Measurements from ENCODE around the gene CCDC61.

Gene CCDC61

GRCh38 chr19:45971260-45971902 is 23.9 kb upstream of the CCDC61 start:
- no peak overlapping the region for H3K27ac ChIP-seq
- DNase-seq: no peak
- peak overlapping the region in 1 of 2 donors; percentile 14 for H3K4me3 ChIP-seq

GRCh38 chr19:45972081-45972946 is 23.0 kb upstream of the CCDC61 start:
- H3K36me3 ChIP-seq: no peaks in the 10 kb centered on the region
- H3K4me3 ChIP-seq: peak overlapping the region; percentile 35 to 37
- no peak overlapping the region for H3K27ac ChIP-seq
- peaks cover 0 to 13% (median 7%) of the 10 kb centered on the region in 4 donors for H3K4me1 ChIP-seq
- H3K9me3 ChIP-seq: no peaks in the 10 kb centered on the region
- peak in 1 of 2 donors; percentile 24 for DNase-seq
- TF ChIP-seq CTCF (IDR thresholded peaks at IDR 0.05): no peak
- intact Hi-C loops (cut with DNase I; ENCODE audit: low total_unique reads): no loop called here
- peaks cover 0 to 81% of the 10 kb centered on the region in 2 donors for H3K27me3 ChIP-seq

More at GRCh38 chr19:45971260-45971902, 23.9 kb upstream of the CCDC61 start:
- Histone ChIP-seq H3K9me3 (no peaks in the 10 kb centered on the region), H3K4me1 (peaks cover 0 to 13% (median 7%) of the 10 kb centered on the region in 4 donors), H3K27me3 (peaks cover 0 to 78% of the 10 kb centered on the region in 2 donors), H3K36me3 (no peaks in the 10 kb centered on the region)
- no peak for TF ChIP-seq CTCF (IDR thresholded peaks at IDR 0.05)
- intact Hi-C loops (cut with DNase I; ENCODE audit: low total_unique reads): no loop called here

GRCh38 chr19:45972947-45973540 is 22.2 kb upstream of the CCDC61 start:
- peak overlapping the region; percentile 35 to 37 for H3K4me3 ChIP-seq
- no peak for DNase-seq
- intact Hi-C loops (cut with DNase I; ENCODE audit: low total_unique reads): no loop called here
- H3K4me1 ChIP-seq: peaks cover 0 to 13% (median 7%) of the 10 kb centered on the region in 4 donors
- no peaks in the 10 kb centered on the region for H3K36me3 ChIP-seq
- H3K9me3 ChIP-seq: no peaks in the 10 kb centered on the region
- no peak for TF ChIP-seq CTCF (IDR thresholded peaks at IDR 0.05)
- peaks cover 0 to 79% of the 10 kb centered on the region in 2 donors for H3K27me3 ChIP-seq
- H3K27ac ChIP-seq: no peak overlapping the region

- intact Hi-C loops (cut with DNase I; ENCODE audit: low total_unique reads): no loop called here
- peak in 1 of 2 donors; percentile 47 for DNase-seq
- Histone ChIP-seq H3K27ac (no peak within 1 kb of the TSS), H3K4me3 (peak within 1 kb of the TSS; percentile 35 to 37), H3K27me3 (peaks cover 0 to 82% of the 10 kb centered on the region in 2 donors), H3K9me3 (no peaks in the 10 kb centered on the region), H3K36me3 (no peaks in the 10 kb centered on the region), H3K4me1 (peaks cover 0 to 13% (median 7%) of the 10 kb centered on the region in 4 donors)
- no peak for TF ChIP-seq CTCF (IDR thresholded peaks at IDR 0.05)
Observed at GRCh38 chr19:45973553-45974338, 21.5 kb upstream of the CCDC61 start, which contains the start of gene NOVA2. NOVA2 (minus strand) TSS chr19:45973865; CDS start chr19:45973351, 514 bp downstream.

Data from tibial artery (tissue), 4 donors.